Dermis blood vessel endothelial cell (primary cell): ENCODE data around the gene NPAS3. TPM values are rescaled to one million over a fixed set of nuclear protein-coding genes. Genes with fewer than 3 reads are reported as not detected.

Experiments
- DNase-seq: peaks from one replicate; pipeline ENCODE4 v3.0.0; 2010
- total RNA-seq: library from RNA; depleted of rRNA; stranded (reverse); fragments of >200 nt; gene quantifications from 2 replicates; pipeline ENCODE4 v1.2.3, GENCODE V29; 2014

NPAS3 gene
- total RNA-seq, 1 donor from 2014 or later = not detected

DNA sequence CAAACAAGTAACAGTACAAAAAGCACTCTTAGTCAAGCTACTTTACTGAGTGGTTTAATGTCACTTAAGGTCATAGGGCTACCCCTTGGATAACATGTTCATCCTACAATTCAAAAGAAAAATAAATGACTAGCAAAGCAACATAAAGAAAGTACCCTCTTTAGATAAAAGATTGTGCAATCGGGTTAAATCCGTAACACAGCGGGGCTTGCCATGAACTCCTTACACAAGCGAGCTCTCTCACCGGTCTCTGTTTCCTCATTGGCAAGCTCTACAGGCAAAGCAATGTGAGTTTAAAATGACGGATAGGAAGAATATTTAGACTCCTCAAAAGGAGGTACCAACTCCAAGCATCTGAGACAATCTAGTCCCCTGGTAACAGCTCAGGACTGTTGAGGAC, 871.6 kb downstream of the NPAS3 start:
- no peak for DNase-seq

DNA sequence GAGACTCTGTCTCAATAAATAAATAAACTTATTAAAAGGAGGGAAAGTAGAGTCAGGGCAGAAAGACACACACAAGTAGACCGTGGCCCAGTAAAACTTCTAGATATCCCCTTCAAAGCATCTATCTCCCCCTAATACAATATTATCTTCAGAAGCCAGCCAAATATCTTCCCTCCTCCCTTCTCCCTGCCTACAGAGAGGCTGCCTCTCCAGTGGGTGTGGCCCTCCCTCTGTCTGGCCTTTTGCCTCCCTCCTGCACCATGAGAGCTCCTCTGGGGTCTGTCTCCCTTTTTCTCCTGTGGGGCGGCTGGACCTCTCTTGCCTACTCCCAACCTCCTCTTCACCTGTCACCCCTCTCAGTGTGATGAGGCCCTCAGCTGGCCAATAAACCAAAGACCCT, 873.0 kb downstream of the NPAS3 start:
- no peak for DNase-seq

DNA sequence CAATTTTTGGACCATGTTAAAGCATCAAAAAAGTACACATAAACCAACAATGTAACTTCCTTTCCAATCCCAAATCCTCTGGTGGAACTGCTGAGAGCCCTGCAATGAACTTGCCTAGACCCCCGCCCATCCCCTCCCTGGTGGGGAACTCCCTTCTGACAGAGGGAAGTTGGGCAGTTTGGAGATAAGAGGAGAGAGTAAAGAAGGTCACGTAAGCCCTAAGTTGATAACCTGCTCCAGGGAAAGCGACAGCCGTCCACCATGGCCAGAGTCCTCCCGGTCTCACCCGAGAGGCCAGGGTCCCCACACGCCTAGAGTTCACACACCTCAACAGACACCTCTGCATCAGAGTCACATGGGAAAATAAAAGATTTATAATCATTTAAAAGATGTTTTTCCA, 873.5 kb downstream of the NPAS3 start:
- DNase-seq = no peak

DNA sequence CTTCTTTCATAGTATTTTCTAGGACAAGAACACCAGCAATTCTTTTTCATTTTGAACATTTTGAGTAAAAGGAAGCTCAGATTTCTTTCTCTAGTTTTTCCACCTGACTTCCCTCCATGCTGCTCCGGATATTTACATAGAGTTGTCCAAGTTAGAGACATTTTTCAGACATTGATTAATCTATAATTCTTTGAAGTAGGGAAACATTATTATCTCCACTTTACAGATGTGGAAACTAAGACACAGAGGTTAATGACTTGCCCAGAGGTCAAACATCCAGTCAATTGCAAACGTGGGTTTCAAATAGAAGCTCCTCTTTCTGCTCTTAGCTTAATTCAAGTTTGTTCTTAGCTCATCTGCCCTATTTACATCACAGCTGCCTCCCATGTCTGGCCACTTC, 873.9 kb downstream of the NPAS3 start:
- no peak for DNase-seq

DNA sequence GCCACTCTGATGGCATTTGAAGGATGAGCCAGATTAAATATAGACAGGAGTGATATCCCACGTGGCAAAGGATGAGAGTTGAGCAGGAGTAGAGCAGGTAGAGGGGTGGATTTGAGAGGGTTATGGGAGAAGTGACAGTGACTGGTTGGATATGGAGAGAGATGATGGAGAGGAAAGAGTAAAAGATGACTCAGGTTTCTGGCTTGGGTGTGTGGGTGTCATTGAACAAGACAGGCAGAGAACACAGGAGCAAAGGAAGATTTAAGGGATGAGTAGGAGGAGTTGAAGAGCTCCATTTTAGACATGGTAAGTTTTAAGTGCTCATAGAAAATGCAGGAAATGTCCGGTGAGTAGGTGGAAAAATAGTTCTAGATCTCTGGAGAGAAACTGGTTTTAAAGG, 875.3 kb downstream of the NPAS3 start:
- no peak for DNase-seq

DNA sequence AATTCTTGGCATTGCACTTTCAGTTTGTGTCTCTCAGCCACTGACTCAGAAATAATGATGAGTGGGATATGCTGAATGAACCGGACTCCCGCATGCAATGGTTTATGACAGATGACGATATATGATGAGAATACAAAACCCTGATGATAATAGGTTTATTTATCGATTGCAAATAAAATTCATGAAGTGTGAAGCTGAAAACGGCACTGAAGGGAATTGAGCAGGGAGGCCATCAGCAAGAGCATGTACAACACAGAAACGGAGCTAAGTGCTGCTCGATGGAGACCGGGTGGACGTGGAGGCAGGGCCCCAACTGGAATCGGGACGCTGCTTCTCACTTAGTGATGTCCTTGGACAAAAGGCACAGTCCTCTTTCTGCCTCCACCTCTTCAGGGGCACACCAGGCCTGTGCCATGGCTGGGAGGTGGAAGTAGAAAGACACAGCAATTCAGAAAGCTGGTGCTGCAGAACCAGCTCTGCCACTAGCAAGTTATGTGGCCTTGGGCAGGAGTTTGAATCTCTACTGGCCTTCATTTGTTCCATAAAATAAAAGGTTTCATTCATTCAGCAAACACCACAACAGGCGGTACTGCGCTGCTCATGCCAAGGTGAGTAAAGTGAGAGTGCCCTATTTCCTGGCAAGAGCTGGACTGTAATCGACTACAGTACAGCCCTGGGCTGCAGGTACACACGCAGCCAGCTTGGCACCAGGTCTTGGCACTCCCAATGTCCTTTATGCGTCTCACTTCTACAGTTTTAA, 895.2 kb downstream of the NPAS3 start:
- no peak for DNase-seq

DNA sequence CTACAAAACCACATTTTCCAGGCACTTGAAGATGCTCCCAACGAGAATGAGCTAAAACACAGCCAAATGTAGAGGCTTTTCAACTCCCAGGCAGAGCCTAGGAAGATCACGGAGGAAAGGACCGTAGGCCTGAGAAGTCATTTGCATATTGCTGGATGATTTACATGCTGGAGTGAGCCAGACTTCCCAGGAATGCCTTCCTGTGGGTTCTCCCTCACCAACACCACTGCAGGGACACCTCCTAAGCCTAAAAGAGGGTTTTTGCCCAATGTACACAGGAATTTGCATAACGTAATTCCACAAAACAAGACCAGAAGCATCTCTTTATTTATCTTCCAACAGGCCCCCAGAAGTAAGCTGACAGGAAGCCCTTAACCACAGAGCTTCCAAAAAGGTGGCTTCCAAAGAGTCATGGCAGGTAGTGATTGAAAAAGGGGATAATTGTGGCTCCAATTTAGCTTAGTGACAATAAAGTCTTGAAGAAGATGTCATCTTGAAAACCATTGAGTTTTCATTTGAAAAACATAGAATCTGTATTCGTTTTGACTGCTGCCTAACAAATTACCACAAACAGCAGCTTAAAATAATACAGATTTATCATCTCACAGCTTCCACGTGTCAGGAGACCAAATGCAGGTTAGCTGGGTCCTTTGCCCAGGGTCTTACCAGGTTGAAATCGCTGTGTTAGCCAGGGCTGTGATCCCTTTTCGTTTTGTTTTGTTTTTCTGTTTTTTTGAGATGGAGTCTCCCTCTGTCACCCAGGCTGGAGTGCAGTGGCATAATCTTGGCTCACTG, 896.0 kb downstream of the NPAS3 start:
- DNase-seq = no peak

DNA sequence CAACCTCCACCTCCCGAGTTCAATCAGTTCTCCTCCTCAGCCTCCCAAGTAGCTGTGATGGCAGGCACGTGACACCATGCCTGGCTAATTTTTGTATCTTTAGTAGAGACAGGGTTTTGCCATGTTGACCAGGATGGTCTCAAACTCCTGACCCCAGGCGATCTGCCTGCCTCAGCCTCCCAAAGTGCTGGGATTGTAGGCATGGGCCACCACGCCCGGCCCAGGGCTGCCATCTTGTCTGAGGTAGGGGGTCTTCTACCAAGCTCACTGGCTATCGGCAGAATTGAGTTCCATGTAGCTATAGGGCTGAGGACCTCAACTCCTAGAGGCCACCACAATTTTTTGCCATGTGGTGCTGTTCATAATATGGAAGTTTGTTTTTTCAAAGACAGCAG, 896.6 kb downstream of the NPAS3 start:
- DNase-seq = no peak

DNA sequence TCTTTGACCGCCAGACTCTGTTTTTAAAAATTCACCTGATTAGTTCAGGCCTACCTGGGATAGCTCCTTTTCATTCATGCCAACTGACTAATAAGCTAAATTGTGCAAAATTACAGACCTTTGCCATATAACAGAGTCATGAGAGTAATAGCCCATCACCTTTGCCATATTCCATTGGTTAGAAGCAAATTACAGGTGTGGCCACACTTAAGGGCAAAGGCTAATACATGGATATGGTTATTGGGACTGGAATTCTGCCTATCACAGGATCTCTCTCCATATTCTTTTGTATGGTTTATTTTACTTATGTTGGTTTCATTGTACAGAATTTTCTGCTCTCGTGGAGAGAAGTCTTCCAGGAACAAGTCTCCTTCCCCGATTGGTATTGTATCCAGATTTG, 897.0 kb downstream of the NPAS3 start:
- DNase-seq = no peak

DNA sequence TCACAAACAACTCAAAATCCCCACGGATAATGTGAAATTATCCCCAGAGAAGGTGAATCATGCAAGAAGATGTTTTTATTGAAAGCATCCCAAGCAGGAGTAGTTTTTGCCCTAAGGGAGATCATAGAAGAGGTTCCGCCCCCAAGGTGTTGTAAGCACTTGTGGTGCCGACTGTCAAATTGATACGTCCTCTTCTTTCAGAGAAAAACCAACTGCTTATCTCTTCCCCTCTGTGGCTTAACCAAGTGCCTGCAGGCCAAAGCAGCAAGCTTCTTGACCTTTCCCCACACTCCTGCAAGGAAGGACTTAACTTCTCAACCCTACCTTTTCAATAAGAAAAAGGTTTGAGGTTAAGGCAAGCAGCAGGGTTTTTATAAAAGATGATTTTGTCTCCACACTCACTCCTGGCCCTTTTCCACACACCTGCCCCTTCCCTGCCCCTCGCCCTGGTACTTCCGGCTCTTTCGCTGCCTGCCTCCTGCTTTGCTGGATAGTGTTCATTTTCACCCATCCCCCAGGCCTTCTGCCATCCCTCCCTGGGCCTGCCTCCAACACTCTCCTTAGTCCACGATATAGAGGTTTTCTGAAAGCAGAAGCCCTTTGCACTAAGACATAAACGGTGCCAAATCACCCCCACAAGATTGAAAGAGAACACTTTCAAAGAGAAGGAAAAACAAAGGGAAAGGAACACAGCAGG, 897.7 kb downstream of the NPAS3 start:
- DNase-seq = no peak

DNA sequence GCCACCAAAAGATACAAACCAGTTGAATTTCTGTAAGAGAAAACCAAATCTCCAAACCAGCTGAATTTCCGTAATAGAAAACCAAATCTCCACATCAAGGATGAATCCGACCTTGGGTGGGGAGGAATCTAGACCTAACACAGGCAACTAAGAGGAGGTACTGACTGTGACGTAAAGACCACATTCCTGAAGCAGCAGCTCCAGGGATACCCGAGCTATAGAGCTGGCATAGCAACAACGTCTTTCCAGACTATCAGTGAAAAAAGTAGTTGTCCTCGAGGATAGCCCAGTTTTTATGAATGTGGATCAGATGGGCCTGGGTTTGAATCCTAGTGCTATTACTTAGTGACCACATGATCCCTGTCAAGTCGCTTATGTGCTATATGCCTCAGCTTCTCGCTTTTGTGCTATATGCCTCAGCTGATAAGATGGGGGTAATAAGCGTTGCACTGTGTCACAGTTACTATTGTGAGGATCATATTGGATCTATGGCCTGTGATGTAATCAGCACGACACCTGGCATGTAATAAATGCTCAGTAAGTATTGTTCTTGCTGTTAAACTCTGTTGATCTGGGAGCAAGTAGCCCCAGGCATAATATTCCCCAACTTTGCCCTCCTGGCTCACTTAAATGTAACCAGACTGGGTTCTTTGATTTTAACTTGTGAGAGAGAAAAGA, 898.4 kb downstream of the NPAS3 start:
- DNase-seq = no peak

DNA sequence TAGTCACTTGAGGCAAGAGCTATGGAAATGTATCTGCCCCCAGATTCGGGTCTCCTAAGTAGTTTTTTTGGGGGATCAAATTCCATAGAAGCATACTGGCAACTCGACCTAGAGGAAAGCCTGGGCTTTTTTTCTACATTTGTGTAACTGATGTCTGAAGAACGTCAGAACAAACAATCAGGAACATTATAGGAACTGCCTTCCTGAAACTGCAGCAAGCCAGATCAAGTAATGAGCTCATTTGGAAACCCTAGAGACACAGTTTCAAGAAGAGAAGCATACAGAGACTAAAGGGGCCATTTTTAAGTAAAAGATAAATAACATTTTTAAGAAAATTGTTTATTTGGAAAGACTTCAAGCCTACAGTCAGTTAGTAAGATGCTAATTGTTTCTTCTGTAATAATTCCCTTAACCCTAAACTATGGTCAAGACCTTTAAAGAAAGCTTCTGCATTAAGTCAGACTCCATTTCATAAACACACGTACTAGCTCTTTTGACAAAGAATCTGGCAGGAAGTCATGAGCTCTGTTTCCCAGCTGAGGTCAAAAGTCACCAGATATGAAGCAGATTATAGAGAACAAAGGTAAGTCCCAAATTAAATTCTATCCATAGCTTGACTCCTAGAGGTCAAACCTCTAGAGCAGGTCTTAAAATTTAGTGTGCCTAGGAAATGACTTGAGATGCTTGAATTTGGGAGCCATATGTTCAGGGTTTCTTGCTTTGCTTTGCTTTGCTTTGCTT, 899.4 kb downstream of the NPAS3 start:
- peak; percentile 7 for DNase-seq

DNA sequence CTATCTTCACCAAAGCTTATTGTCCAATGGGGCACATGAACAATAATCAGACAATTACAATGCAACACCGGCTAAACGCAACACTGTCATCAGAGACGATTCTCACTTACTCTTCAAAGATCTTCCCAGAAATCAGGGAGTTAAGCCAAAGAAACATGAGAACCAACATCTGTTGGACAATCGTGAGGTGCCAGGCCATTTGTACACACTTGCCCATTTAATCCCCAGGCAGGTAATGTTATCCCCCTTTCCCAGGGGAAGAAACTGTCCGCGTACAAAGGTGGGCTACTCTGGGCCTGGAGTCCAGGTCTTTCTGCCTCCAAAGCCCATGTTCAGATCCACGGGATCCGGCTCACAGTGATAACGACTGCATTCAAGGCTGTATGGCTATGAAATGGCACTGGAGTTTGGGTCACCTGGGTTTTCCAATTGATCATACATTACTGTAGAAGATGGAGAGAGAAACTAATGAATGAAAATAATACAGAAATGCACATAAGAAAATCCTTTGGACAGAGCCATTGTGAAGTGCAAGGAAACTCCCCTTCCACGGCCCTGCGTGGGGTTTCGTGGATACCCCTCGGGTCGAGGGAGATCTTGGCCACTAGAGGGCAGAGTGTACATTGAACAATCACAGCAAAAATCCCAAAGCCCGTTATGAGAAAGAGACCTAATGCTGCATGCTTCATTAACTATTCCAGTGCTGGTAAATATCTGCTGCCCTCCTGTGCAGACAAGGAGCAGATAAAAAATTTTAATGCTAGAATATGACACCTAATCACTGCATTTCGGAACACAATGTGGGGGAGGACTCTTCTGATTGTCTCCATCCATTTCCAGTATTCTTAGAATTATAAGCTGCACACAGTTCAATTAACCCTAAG, 900.8 kb downstream of the NPAS3 start:
- peak; percentile 68 for DNase-seq

DNA sequence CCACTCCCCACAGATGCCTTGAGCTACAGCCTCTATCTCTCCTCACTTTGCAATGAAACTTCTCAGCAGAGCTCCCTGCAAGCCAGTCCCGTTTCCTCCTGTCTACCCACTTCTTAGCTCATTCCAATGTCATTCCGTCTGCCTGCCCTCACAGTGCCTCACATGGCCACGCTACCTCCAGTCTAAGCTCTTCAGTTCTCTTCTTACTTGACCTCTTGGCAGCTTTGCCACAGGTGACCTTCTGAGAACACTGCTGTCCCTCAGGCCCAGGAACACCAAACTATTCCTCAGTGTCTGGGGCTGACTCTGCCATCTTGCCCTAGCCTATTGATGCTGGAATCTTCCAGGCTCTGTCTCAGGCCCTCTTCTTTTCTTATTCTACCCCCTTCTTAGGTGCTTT, 902.1 kb downstream of the NPAS3 start:
- DNase-seq = no peak

DNA sequence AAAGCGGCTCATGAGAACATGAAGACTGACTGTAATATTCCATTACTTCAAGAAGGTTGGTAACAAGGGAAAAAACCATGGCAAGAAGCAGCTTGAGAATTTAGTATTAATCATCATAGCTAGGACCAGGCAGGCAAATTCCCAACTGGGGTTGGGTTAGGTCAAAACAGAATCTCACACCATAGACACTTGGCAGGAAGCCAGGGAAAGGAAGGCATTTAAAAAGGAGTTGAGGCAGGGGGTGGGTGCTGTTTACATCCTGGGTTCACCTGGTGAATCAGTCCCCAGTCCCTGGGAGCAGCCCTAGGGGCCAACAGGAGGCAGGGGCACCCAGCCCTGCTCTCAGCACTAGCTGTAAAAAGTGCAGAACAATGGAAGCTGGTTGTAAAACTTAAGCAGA, 903.6 kb downstream of the NPAS3 start:
- no peak for DNase-seq

DNA sequence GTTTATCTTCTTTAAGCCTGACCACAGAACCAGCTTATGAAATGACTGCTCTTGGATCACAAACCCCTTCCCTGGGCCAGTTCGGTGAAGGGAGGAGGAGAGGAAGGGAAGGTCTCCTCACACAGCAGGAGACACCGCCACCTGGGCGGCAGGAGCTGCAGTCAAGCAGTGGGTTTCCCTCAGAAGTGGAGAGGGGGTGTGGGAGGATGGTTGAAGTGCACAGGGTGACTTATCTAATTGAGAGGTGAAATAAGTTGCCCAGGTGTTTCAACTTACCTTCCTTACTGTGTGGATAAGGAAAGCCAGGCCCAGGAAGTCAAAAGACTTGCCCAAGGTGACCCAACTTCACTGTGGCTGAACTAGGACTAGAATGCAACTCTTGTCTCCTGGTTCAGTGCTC, 905.4 kb downstream of the NPAS3 start:
- DNase-seq = no peak

DNA sequence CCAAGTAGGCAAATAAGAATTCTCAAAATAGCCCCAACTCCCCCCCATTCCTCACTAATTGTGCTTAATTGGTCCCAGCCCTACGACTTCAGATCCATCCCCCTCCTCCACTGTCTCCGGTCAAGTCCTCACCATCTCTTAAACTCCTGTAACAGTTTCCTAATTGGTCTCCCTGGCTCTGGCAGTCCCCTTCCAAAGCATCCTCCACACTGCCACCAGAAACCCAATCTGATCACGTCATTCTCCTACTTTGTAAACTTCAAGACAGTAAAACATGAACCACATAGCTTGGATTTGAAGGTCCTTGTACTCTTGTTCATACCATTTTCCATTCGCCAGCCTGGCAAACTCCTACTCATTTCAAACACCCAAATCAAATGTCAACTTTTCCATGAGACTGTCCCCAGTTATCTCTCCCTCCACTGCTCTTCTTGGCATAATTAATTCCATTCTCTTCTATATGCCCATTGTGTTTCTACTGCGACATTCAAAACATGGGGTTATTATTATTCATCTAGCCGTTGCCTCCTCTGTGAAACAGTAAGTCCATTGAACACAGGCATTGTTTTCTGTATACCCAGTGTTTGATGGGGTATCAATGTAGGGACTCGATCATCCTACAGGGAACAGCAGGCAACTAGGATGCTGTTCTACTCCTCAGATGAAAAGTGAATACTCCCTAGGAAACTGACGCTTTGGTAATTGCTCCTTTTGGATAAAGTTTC, 907.6 kb downstream of the NPAS3 start:
- DNase-seq = no peak

DNA sequence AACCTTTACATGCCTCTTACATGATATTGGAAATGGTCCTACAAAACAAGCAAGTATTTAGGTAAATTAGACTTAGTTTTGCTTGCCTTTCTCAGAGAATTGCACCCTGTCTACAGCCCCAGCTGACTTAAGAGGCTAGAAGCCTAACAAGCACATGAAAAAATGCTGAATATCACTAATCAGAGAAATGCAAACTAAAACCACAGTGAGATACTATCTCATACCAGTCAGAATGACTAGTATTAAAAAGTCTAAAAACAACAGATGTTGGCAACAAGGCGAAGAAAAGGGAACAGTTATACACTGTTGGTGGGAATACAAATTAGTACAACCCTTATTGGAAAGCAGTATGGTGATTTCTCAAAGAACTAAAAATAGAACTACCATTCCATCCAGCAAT, 908.4 kb downstream of the NPAS3 start:
- DNase-seq = no peak

DNA sequence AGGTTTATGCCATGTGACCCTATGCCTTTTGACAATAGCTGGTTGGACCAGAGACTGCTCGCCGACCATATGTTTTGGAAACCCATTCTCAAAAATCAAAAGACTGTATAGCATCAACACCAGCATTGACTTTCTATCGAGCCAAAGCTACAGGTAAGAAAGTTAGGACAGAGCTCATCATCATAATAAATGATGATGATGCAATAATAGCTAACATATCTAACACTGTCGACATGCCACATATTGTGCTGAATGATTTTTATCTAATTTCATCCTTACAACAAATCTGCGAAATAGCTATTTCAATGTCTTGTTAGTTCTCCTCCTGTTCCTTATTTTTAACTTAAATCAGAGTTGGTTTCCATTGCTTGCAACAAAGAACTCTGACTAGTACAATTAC, 909.3 kb downstream of the NPAS3 start:
- DNase-seq = no peak

DNA sequence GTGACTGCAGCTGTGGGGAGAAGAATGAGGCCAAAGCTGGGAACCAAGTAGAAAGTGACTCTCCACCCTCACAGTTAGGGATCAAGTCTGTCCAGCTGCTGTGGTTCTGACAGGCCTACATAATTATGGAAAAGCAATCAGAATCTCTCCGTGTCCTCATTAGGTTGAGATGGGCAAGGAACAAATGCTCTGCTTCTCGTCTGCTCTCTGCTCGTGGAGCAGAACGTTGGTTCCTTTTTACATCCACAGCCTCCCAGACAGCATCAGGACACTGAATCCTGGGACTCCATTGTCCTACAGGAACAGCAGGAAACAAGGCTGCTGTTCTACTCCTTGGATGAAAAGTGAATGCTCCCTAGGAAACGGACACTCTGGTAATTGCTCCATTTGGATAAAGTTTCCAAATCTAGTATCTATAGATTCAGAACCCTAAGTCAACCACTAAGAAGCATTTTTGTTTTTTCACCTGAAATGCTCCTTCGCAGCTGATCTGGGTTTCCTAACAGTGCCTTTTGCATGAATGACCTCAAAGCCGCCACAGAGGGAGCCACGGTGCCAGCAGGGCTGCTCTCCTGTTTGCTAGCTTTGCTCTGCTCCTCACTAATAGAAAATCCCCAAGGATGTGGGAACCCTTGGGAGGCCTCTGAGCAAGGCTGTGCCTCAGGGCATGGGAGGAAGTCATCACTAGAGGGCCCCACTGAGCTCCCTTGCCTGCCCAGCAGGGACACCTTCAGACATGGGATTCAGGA, 910.2 kb downstream of the NPAS3 start:
- DNase-seq = peak; percentile 72
